Stomach (tissue), 9 donors: ENCODE results near the gene TPPP. TPM values are rescaled to one million over a fixed set of nuclear protein-coding genes. Genes with fewer than 3 reads are reported as not detected.

Experiments used
- DNase-seq, 2 donors: peaks; one replicate each; pipeline versions ENCODE4 v3.0.0 to v3.0.0-alpha.2; 2013 to 2019
- H3K27ac ChIP-seq, 5 donors: fragments of 200-600 bp in 4 of 5; sonication (generic) in 4 of 5; one replicate each; pipeline ENCODE4 v1.5.1; 2013 to 2019; ENCODE audit warnings: mild to moderate bottlenecking in 1 of 5, moderate library complexity in 1 of 5
- H3K27me3 ChIP-seq, 3 donors: fragments of 200-600 bp; sonication (generic); one replicate each; pipeline ENCODE4 v1.5.1; 2017 to 2019; ENCODE audit warnings: mixed run types in 1 of 3
- H3K36me3 ChIP-seq, 4 donors: fragments of 200-600 bp; sonication (generic); 1 replicate in 3 of 4; 2 replicates in 1 of 4; pipeline ENCODE4 v1.5.1; 2016 to 2019
- H3K4me1 ChIP-seq, 4 donors: fragments of 200-600 bp; sonication (generic); one replicate each; pipeline ENCODE4 v1.5.1; 2016 to 2019
- H3K4me3 ChIP-seq, 4 donors: fragments of 200-600 bp; sonication (generic) in 3 of 4; one replicate each; pipeline ENCODE4 v1.5.1; 2016 to 2019; ENCODE audit warnings: mild to moderate bottlenecking in 1 of 4
- H3K9me3 ChIP-seq, 4 donors: fragments of 200-600 bp; sonication (generic); one replicate each; pipeline ENCODE4 v1.5.1; 2016 to 2019
- EP300 ChIP-seq: sonication (generic); formaldehyde crosslinking; IDR thresholded peaks from one replicate; pipeline ENCODE4 v1.6.1; 2017; ENCODE audit warnings: antibody characterized with exemption
- POLR2A ChIP-seq, 4 donors: fragments of 450-650 bp; IDR thresholded peaks; one replicate each; pipeline ENCODE4 v1.6.1; 2016; ENCODE audit warnings: antibody characterized with exemption in 4 of 4, control low read depth in 2 of 4, mild to moderate bottlenecking in 1 of 4, moderate library complexity in 1 of 4
- POLR2AphosphoS5 ChIP-seq, 3 donors: sonication (generic); formaldehyde crosslinking; IDR thresholded peaks; one replicate each; pipeline ENCODE4 v1.6.1; 2016; ENCODE audit warnings: antibody characterized with exemption in 3 of 3
- WGBS, 5 donors: extraction: QIAGEN DNeasy Blood & Tissue Kit in 3 of 5; methylation state at CpG; one replicate each; pipeline versions ENCODE4 v1.1.5 to v1.1.7; 2013 to 2018; 5-methylcytosine and 5-hydroxymethylcytosine counted together
- intact Hi-C: fragments of 100-400 bp; cut with DNase I; formaldehyde crosslinking; loops from one replicate; pipeline ENCODE4 v1.15.1; 2023; ENCODE audit warnings: low total_unique reads
- polyA plus RNA-seq, 3 donors: library from polyadenylated mRNA; stranded (reverse); fragments of 200-250 nt; gene quantifications; one replicate each; pipeline ENCODE4 v1.2.3, GENCODE V29; 2013
- total RNA-seq, 5 donors: library from RNA; depleted of rRNA; stranded (reverse); fragments of >200 nt; gene quantifications; one replicate each; pipeline versions ENCODE4 v1.1.0 to v1.2.3, GENCODE V29; 2014 to 2016
- TF ChIP-seq, protein P1 (sequence below), 7 experiments: fragments of 450-650 bp in 4 of 7; fragments of 200-600 bp in 3 of 7; sonication (generic) in 3 of 7; IDR thresholded peaks; one replicate each; pipeline ENCODE4 v1.5.1; 2016 to 2019; ENCODE audit warnings: antibody characterized with exemption in 7 of 7, control low read depth in 2 of 7, mild to moderate bottlenecking in 1 of 7
- donor health status: healthy with polysubstance abuse.
- donor health status: Bipolar disorder and iron deficiency.
- donor health status: healthy.

The TPPP gene
- total and polyA plus RNA-seq, 8 donors, result 1.2 to 11.0 (median 2.7) TPM

DNA sequence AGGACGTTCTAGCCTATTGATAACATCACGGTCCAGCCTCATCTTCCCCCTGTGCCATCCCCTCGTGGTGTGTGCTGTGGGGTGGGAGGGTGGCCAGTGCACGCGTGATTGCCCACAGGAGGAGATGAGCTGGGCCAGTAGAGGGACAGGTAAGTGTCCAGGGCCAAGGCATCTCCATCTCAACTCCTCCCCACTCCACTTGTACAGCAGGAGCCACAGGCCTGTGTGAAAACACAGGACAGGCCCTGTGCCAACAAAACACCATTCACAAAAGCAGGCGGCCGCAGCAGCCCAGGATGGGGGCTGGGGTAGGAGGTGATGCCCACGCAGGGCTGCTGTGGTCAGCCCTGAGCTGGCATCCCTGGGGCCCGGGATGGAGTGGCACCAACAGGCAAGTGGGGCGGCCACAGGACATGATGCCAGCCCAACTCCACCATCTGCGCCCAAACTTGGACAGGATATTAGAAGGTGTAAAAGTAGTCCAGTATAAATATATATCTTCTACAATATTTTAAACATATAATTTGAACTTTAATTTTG is 32.6 kb downstream of the TPPP start:
- intact Hi-C loops, result no loop called here
- no peaks in the 10 kb centered on the region for H3K27me3 ChIP-seq
- WGBS, 5 donors, result 92 to 97% (median 95%) methylated on average over 10 to 11 of the region's 11 CpGs
- H3K27ac ChIP-seq, result no peak overlapping the region
- no peaks in the 10 kb centered on the region for H3K9me3 ChIP-seq
- H3K36me3 ChIP-seq, result peaks cover 5 to 80% (median 77%) of the 10 kb centered on the region in 4 donors
- no peak for DNase-seq
- no peak overlapping the region for H3K4me3 ChIP-seq
- peaks cover 0 to 20% (median 16%) of the 10 kb centered on the region in 4 donors for H3K4me1 ChIP-seq
- TF ChIP-seq EP300, result no peak
- TF ChIP-seq, protein P1, sequence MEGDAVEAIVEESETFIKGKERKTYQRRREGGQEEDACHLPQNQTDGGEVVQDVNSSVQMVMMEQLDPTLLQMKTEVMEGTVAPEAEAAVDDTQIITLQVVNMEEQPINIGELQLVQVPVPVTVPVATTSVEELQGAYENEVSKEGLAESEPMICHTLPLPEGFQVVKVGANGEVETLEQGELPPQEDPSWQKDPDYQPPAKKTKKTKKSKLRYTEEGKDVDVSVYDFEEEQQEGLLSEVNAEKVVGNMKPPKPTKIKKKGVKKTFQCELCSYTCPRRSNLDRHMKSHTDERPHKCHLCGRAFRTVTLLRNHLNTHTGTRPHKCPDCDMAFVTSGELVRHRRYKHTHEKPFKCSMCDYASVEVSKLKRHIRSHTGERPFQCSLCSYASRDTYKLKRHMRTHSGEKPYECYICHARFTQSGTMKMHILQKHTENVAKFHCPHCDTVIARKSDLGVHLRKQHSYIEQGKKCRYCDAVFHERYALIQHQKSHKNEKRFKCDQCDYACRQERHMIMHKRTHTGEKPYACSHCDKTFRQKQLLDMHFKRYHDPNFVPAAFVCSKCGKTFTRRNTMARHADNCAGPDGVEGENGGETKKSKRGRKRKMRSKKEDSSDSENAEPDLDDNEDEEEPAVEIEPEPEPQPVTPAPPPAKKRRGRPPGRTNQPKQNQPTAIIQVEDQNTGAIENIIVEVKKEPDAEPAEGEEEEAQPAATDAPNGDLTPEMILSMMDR (IDR thresholded peaks at IDR 0.05), result no peak
- TF ChIP-seq POLR2A (IDR thresholded peaks at IDR 0.05), result no peak
- TF ChIP-seq POLR2AphosphoS5 (IDR thresholded peaks at IDR 0.05), result no peak

DNA sequence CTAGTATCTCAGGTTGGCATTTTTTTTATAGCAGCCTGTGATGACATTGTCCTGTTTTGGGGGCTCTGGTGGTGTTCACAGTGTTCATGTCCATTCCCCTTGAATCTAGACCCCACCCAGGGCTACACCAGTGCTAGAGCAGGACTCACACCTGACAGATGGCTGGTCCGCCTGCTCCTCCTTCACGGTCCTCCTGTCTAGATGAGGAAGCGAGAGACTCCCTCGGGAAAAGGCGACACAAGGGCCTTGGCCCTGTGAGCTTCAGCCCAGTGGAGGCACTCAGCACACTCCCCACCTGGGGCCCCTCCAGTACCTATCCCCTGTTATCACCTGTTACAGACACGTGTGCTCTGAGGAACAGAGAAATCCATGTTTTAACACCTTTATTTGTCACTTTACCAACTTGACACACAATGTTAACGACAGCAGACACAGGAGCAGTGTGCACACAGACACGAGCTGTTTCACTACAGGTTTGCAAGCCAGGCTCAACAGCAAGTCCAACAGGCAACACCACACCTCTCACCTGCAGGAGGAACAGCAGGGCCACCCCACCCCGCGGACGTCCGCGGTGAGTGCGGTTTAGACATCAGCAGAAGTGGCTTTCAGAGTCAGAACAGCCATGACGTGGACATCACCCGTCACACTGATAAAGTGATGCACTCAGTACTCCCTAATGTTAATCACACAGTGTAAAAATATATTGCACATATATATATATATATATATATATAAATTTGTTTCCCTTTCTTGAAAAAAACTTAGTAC is 33.5 kb downstream of the TPPP start:
- intact Hi-C loops, result no loop called here
- no peaks in the 10 kb centered on the region for H3K9me3 ChIP-seq
- peaks cover 0 to 14% (median 11%) of the 10 kb centered on the region in 4 donors for H3K4me1 ChIP-seq
- TF ChIP-seq, protein P1 (IDR thresholded peaks at IDR 0.05), result no peak
- TF ChIP-seq POLR2A (IDR thresholded peaks at IDR 0.05) (no peak), POLR2AphosphoS5 (IDR thresholded peaks at IDR 0.05) (no peak), EP300 (no peak)
- H3K27me3 ChIP-seq, result no peaks in the 10 kb centered on the region
- DNase-seq, result no peak
- WGBS, 5 donors, result 93 to 97% (median 96%) methylated on average over 16 of the region's 16 CpGs
- peaks cover 5 to 77% (median 73%) of the 10 kb centered on the region in 4 donors for H3K36me3 ChIP-seq
- H3K27ac ChIP-seq, result no peak overlapping the region
- H3K4me3 ChIP-seq, result no peak overlapping the region

DNA sequence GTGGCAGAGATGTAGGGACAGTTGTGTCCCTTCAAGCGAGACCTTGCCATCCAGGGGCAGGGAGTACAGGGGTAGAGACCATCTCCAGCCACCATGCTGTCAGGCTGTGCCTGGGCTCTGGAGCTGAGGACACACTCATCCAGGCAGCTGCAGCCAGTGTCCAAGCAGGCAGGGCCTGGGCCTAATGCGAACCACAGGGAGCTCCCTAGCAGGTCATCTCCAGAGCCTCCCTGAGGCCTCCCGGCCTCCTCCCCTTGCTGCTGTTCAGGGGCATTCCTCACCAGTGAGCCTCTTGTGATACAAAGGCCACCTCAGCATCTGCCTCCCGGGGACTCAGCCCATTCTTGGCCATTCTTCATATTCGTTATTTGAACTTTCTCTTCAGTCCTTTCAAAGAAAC is 35.0 kb downstream of the TPPP start:
- 92 to 97% (median 95%) methylated on average over 4 to 5 of the region's 5 CpGs for WGBS, 5 donors
- H3K9me3 ChIP-seq, result no peaks in the 10 kb centered on the region
- intact Hi-C loops, result no loop called here
- no peak for DNase-seq
- no peaks in the 10 kb centered on the region for H3K27me3 ChIP-seq
- H3K4me3 ChIP-seq, result no peak overlapping the region
- peaks cover 5 to 69% (median 59%) of the 10 kb centered on the region in 4 donors for H3K36me3 ChIP-seq
- no peak overlapping the region for H3K27ac ChIP-seq
- no peak for TF ChIP-seq POLR2AphosphoS5 (IDR thresholded peaks at IDR 0.05)
- peaks cover 0 to under 1% (median under 1%) of the 10 kb centered on the region in 4 donors for H3K4me1 ChIP-seq

DNA sequence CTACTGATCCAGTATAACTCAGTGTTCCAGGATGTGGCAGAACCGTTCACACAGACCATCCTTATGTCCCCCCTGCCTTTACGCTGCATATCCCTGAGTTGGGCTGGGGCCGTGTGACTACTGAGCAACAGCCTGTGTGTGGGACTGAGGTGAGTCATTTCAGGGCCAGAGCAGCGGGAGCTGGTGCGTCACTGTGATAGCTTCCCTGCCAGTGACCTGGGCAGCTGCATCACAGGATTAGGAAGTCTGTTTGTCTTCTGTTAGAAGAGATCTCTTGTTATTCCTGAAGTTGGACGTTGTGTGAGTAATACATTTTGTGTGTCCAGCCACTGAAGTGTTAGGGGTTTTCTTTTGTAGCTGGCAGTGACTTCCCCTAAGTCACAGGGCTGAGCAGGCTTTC is 35.6 kb downstream of the TPPP start:
- H3K4me3 ChIP-seq, result no peak overlapping the region
- DNase-seq, result no peak
- WGBS, 5 donors, result 87 to 96% (median 88%) methylated on average over 6 of the region's 6 CpGs
- H3K27me3 ChIP-seq, result no peaks in the 10 kb centered on the region
- intact Hi-C loops, result no loop called here
- no peaks in the 10 kb centered on the region for H3K9me3 ChIP-seq
- no peaks in the 10 kb centered on the region for H3K4me1 ChIP-seq
- TF ChIP-seq POLR2AphosphoS5 (IDR thresholded peaks at IDR 0.05) (no peak), EP300 (no peak), POLR2A (IDR thresholded peaks at IDR 0.05) (no peak)
- TF ChIP-seq, protein P1 (IDR thresholded peaks at IDR 0.05), result no peak
- H3K27ac ChIP-seq, result no peak overlapping the region
- peaks cover 5 to 73% (median 60%) of the 10 kb centered on the region in 4 donors for H3K36me3 ChIP-seq

DNA sequence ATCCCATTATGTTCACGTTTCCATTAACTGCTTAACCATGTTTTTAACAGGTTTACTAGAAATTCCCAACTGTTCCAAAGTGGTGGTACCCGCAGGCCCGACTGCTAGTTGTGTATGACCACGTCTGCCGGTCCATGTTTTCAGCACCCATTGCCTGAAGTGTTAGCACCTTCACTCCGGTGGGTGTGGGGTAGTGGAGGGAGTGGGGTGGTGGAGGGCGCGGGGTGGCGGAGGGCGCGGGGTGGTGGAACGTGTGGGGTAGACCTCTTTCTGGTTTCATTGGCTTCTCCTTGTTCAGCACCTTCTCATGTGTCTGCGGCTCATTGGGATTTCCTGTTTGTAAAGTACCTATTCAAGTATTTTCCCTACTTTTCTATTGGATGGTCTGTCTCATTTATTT is 37.7 kb downstream of the TPPP start:
- no peak overlapping the region for H3K4me3 ChIP-seq
- H3K27me3 ChIP-seq, result no peaks in the 10 kb centered on the region
- TF ChIP-seq EP300 (no peak), POLR2AphosphoS5 (IDR thresholded peaks at IDR 0.05) (no peak)
- 93 to 96% (median 95%) methylated on average over 11 to 13 of the region's 13 CpGs for WGBS, 5 donors
- peaks cover 5 to 64% (median 55%) of the 10 kb centered on the region in 4 donors for H3K36me3 ChIP-seq
- H3K4me1 ChIP-seq, result no peaks in the 10 kb centered on the region
- no peak for DNase-seq
- intact Hi-C loops, result no loop called here
- H3K9me3 ChIP-seq, result no peaks in the 10 kb centered on the region
- no peak overlapping the region for H3K27ac ChIP-seq
